KMS-11 (cell line): ENCODE measurements around the gene GZMM.

Experiments
- H2AFZ ChIP-seq: fragments of 200-600 bp; sonication (generic); 2 replicates; pipeline ENCODE4 v1.6.1; 2016; ENCODE audit warnings: antibody characterized with exemption, mixed run types, low read depth
- H3K27ac ChIP-seq: fragments of 200-600 bp; sonication (generic); 2 replicates; pipeline ENCODE4 v1.6.1; 2016; ENCODE audit warnings: mild to moderate bottlenecking, mixed run types
- H3K27me3 ChIP-seq: fragments of 200-600 bp; sonication (generic); 2 replicates; pipeline ENCODE4 v1.6.1; 2017; ENCODE audit warnings: mild to moderate bottlenecking, low read depth, mixed run types, moderate library complexity; ENCODE audit not compliant: insufficient read depth
- H3K36me3 ChIP-seq: fragments of 200-600 bp; sonication (generic); 2 replicates; pipeline ENCODE4 v1.6.1; 2017; ENCODE audit warnings: mild to moderate bottlenecking, mixed run types; ENCODE audit not compliant: insufficient read depth
- H3K4me1 ChIP-seq: fragments of 200-600 bp; sonication (generic); 2 replicates; pipeline ENCODE4 v1.6.1; 2016; ENCODE audit warnings: mild to moderate bottlenecking, low read depth, mixed run types; ENCODE audit not compliant: poor library complexity, severe bottlenecking
- H3K4me2 ChIP-seq: fragments of 200-600 bp; sonication (generic); 2 replicates; pipeline ENCODE4 v1.7.0; 2016; ENCODE audit warnings: mild to moderate bottlenecking, mixed run types
- H3K4me3 ChIP-seq: fragments of 200-600 bp; sonication (generic); IDR thresholded peaks from 2 replicates; pipeline ENCODE4 v1.6.1; 2017; ENCODE audit warnings: low read depth, low read length, mixed read lengths; ENCODE audit not compliant: insufficient read depth
- H3K79me2 ChIP-seq: fragments of 200-600 bp; sonication (generic); 2 replicates; pipeline ENCODE4 v1.6.1; 2016; ENCODE audit warnings: low read depth, mixed run types; ENCODE audit not compliant: insufficient read depth
- H3K9ac ChIP-seq: fragments of 200-600 bp; sonication (generic); 2 replicates; pipeline ENCODE4 v1.6.1; 2016; ENCODE audit warnings: mild to moderate bottlenecking, mixed run types
- H4K20me1 ChIP-seq: fragments of 200-600 bp; sonication (generic); 2 replicates; pipeline ENCODE4 v1.6.1; 2016; ENCODE audit warnings: mild to moderate bottlenecking, mixed run types; ENCODE audit not compliant: insufficient read depth
- CTCF ChIP-seq: fragments of 200-600 bp; sonication (generic); conservative IDR thresholded peaks from 2 replicates; pipeline ENCODE4 v1.6.1; 2017; ENCODE audit warnings: low read depth, mild to moderate bottlenecking, antibody characterized with exemption, low read length, moderate library complexity, mixed read lengths

The GZMM gene

GRCh38 chr19:514166-514663 is 29.6 kb upstream of the GZMM start:
- no peak overlapping the region for H3K4me2 ChIP-seq
- no peaks in the 10 kb centered on the region for H3K36me3 ChIP-seq
- H4K20me1 ChIP-seq: no peaks in the 10 kb centered on the region
- no peaks in the 10 kb centered on the region for H3K27me3 ChIP-seq
- no peak overlapping the region for H3K9ac ChIP-seq
- H3K27ac ChIP-seq: no peak overlapping the region
- H3K79me2 ChIP-seq: no peaks in the 10 kb centered on the region
- TF ChIP-seq CTCF: no peak
- peaks cover 20% of the 10 kb centered on the region for H3K4me1 ChIP-seq
- no peak overlapping the region for H3K4me3 ChIP-seq
- H2AFZ ChIP-seq: no peak overlapping the region

- Histone ChIP-seq H3K4me3 (no peak overlapping the region), H3K4me2 (no peak overlapping the region), H3K79me2 (no peaks in the 10 kb centered on the region), H4K20me1 (no peaks in the 10 kb centered on the region), H2AFZ (no peak overlapping the region), H3K4me1 (no peaks in the 10 kb centered on the region), H3K27me3 (no peaks in the 10 kb centered on the region), H3K36me3 (no peaks in the 10 kb centered on the region), H3K27ac (no peak overlapping the region), H3K9ac (no peak overlapping the region)
- TF ChIP-seq CTCF: no peak
Observed at GRCh38 chr19:517721-518597, 25.9 kb upstream of the GZMM start.

- H3K4me3 ChIP-seq: no peak overlapping the region
- no peak overlapping the region for H3K4me2 ChIP-seq
- no peaks in the 10 kb centered on the region for H3K27me3 ChIP-seq
- H4K20me1 ChIP-seq: no peaks in the 10 kb centered on the region
- H3K4me1 ChIP-seq: no peaks in the 10 kb centered on the region
- H3K79me2 ChIP-seq: no peaks in the 10 kb centered on the region
- H3K36me3 ChIP-seq: no peaks in the 10 kb centered on the region
- no peak overlapping the region for H3K9ac ChIP-seq
- H3K27ac ChIP-seq: no peak overlapping the region
- no peak for TF ChIP-seq CTCF
- H2AFZ ChIP-seq: no peak overlapping the region
Observed at GRCh38 chr19:518598-519231, 25.1 kb upstream of the GZMM start.

GRCh38 chr19:519449-519865 is 24.4 kb upstream of the GZMM start:
- no peak overlapping the region for H3K9ac ChIP-seq
- no peaks in the 10 kb centered on the region for H3K27me3 ChIP-seq
- no peak overlapping the region for H2AFZ ChIP-seq
- no peak for TF ChIP-seq CTCF
- H3K36me3 ChIP-seq: no peaks in the 10 kb centered on the region
- H3K4me3 ChIP-seq: no peak overlapping the region
- H3K27ac ChIP-seq: no peak overlapping the region
- no peak overlapping the region for H3K4me2 ChIP-seq
- no peaks in the 10 kb centered on the region for H3K79me2 ChIP-seq
- no peaks in the 10 kb centered on the region for H4K20me1 ChIP-seq
- H3K4me1 ChIP-seq: no peaks in the 10 kb centered on the region
